ENCODE results near the gene FAM167B. TPM values are rescaled to one million over a fixed set of nuclear protein-coding genes. Genes with fewer than 3 reads are reported as not detected.
A peak's percentile ranks its signal among the peaks of the same experiment; 100 is the strongest.

FAM167B gene
- total RNA-seq: 1.6 TPM

- Histone ChIP-seq H3K27me3 (ENCODE audit: control insufficient read depth in 3 of 3, insufficient read depth in 3 of 3, low read length in 3 of 3) (no peaks in the 10 kb centered on the region), H3K9ac (ENCODE audit: low read depth in 1 of 3, low read length in 3 of 3) (peak within 1 kb of the TSS in 2 of 3 donors; percentile 33 to 40), H3K36me3 (ENCODE audit: control insufficient read depth in 3 of 3, insufficient read depth in 3 of 3, low read length in 3 of 3) (no peaks in the 10 kb centered on the region), H3K4me1 (ENCODE audit: control insufficient read depth in 3 of 3, insufficient read depth in 3 of 3, low read length in 3 of 3) (peaks cover 22 to 50% (median 27%) of the 10 kb centered on the region in 3 donors), H3K9me3 (ENCODE audit: control insufficient read depth in 3 of 3, low read length in 3 of 3) (no peaks in the 10 kb centered on the region), H3K27ac (ENCODE audit: low read depth, low read length) (peak within 1 kb of the TSS; percentile 54), H3K4me3 (ENCODE audit: low read length in 3 of 3) (peak within 1 kb of the TSS in 2 of 3 donors; percentile 29 to 38)
These were observed at the start of gene FAM167B for GRCh38 chr1:32246888-32247273. Gene FAM167B, plus strand, starts transcription at chr1:32247222. Its CDS starts 200 bp downstream, at chr1:32247422.

DNA sequence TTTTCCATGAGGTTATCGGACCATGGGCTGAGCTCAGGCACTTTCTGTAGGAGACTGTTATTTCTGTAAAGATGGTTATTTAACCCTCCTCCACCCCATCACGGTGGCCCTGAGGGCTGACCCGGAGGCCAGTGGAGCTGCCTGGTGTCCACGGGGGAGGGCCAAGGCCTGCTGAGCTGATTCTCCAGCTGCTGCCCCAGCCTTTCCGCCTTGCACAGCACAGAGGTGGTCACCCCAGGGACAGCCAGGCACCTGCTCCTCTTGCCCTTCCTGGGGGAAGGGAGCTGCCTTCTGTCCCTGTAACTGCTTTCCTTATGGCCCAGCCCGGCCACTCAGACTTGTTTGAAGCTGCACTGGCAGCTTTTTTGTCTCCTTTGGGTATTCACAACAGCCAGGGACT is 49.2 kb upstream of the FAM167B start:
- peak overlapping the region in 2 of 3 donors; percentile 10 to 95 for H3K9ac ChIP-seq (ENCODE audit: low read depth in 1 of 3, low read length in 3 of 3)
- H3K4me1 ChIP-seq (ENCODE audit: control insufficient read depth in 3 of 3, insufficient read depth in 3 of 3, low read length in 3 of 3): peaks cover 51 to 66% (median 63%) of the 10 kb centered on the region in 3 donors
- no peaks in the 10 kb centered on the region for H3K27me3 ChIP-seq (ENCODE audit: control insufficient read depth in 3 of 3, insufficient read depth in 3 of 3, low read length in 3 of 3)
- peaks cover 43 to 51% (median 44%) of the 10 kb centered on the region in 3 donors for H3K36me3 ChIP-seq (ENCODE audit: control insufficient read depth in 3 of 3, insufficient read depth in 3 of 3, low read length in 3 of 3)
- H3K27ac ChIP-seq (ENCODE audit: low read depth, low read length): peak overlapping the region; percentile 99
- no peaks in the 10 kb centered on the region for H3K9me3 ChIP-seq (ENCODE audit: control insufficient read depth in 3 of 3, low read length in 3 of 3)
- H3K4me3 ChIP-seq (ENCODE audit: low read length in 3 of 3): no peak overlapping the region

DNA sequence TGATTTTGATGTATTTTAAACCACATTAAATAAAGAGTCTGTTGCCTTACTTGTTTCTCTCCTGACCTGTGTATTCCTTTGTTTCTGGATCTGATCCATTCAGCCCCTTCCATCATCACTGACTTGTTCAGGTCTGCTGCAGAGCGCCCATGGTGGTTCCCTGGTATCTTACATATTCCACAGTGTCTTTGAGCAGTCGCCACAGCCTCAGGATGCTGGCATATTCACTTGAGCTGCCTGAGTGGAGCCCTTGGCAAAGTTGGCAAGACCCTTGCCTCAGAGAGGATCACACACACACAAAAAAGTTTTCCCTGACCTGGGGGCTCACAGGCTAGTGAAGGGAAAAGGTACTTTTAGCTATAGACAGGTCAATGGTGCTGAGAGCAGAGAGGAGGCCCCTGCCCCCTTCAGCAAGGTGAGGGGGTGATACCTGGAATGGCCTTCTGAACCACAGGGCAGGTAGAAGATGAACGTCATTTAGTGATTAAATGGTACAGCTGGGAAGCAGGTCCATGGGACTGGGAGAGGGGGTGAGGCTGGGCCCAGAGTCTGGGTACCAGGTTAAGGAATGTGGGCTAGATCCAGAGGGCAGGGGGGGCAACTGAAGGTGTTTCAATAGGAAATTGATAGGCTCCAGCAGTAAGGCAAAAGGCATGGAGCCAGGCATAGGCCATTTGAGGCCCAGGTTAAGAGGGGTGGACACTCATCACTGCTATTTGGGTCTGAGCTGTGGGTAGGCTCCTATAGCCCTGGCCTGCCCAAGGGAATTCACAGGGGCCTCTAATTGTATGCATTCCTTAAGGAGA is 48.6 kb upstream of the FAM167B start:
- Histone ChIP-seq H3K27ac (ENCODE audit: low read depth, low read length) (peak overlapping the region; percentile 99), H3K36me3 (ENCODE audit: control insufficient read depth in 3 of 3, insufficient read depth in 3 of 3, low read length in 3 of 3) (peaks cover 37 to 45% (median 39%) of the 10 kb centered on the region in 3 donors), H3K27me3 (ENCODE audit: control insufficient read depth in 3 of 3, insufficient read depth in 3 of 3, low read length in 3 of 3) (no peaks in the 10 kb centered on the region), H3K4me3 (ENCODE audit: low read length in 3 of 3) (peak overlapping the region in 1 of 3 donors; percentile 89), H3K4me1 (ENCODE audit: control insufficient read depth in 3 of 3, insufficient read depth in 3 of 3, low read length in 3 of 3) (peaks cover 51 to 66% (median 63%) of the 10 kb centered on the region in 3 donors), H3K9ac (ENCODE audit: low read depth in 1 of 3, low read length in 3 of 3) (peak overlapping the region; percentile 61 to 95 (median 92)), H3K9me3 (ENCODE audit: control insufficient read depth in 3 of 3, low read length in 3 of 3) (no peaks in the 10 kb centered on the region)

DNA sequence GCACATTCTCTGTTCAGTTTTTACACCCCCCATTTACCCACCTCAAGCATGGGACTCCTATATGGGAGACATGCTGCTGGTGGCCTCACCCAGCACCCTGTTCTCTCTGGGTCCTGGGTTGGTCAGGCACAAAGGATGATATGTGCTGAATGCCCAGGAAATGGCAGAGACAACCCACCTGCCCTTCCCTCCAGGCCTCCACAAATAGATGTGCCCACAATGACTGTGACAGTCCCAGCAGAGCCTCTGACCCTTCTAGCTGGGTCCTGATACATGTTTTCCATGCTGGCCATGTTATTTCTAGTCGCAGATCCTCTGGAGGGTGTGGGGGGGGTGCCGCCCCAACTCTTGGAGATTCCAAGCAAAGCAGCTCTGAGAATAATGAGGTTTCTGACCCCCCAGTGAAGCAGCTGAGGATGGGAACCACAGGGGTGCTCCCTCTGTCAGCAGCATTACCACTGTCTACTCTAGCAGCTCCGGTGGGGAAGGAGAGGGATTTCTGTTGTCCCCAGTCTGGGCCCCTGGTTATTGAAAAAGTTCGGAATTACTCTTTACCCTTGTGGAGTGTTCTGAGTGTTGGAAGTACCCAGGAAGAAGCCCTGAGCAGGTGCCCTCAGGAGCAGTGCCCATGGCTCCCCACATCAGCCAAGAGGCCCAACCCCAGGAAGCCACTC is 47.8 kb upstream of the FAM167B start:
- peak overlapping the region; percentile 61 to 95 (median 92) for H3K9ac ChIP-seq (ENCODE audit: low read depth in 1 of 3, low read length in 3 of 3)
- peak overlapping the region; percentile 86 to 89 (median 89) for H3K4me3 ChIP-seq (ENCODE audit: low read length in 3 of 3)
- H3K36me3 ChIP-seq (ENCODE audit: control insufficient read depth in 3 of 3, insufficient read depth in 3 of 3, low read length in 3 of 3): peaks cover 31 to 45% (median 41%) of the 10 kb centered on the region in 3 donors
- peak overlapping the region; percentile 99 for H3K27ac ChIP-seq (ENCODE audit: low read depth, low read length)
- H3K27me3 ChIP-seq (ENCODE audit: control insufficient read depth in 3 of 3, insufficient read depth in 3 of 3, low read length in 3 of 3): no peaks in the 10 kb centered on the region
- no peaks in the 10 kb centered on the region for H3K9me3 ChIP-seq (ENCODE audit: control insufficient read depth in 3 of 3, low read length in 3 of 3)
- H3K4me1 ChIP-seq (ENCODE audit: control insufficient read depth in 3 of 3, insufficient read depth in 3 of 3, low read length in 3 of 3): peaks cover 51 to 66% (median 63%) of the 10 kb centered on the region in 3 donors

GRCh38 chr1:32199717-32200072 is 47.3 kb upstream of the FAM167B start:
- Histone ChIP-seq H3K9me3 (ENCODE audit: control insufficient read depth in 3 of 3, low read length in 3 of 3) (no peaks in the 10 kb centered on the region), H3K27ac (ENCODE audit: low read depth, low read length) (peak overlapping the region; percentile 99), H3K4me3 (ENCODE audit: low read length in 3 of 3) (peak overlapping the region; percentile 86 to 89 (median 89)), H3K27me3 (ENCODE audit: control insufficient read depth in 3 of 3, insufficient read depth in 3 of 3, low read length in 3 of 3) (no peaks in the 10 kb centered on the region), H3K36me3 (ENCODE audit: control insufficient read depth in 3 of 3, insufficient read depth in 3 of 3, low read length in 3 of 3) (peaks cover 26 to 45% (median 38%) of the 10 kb centered on the region in 3 donors), H3K4me1 (ENCODE audit: control insufficient read depth in 3 of 3, insufficient read depth in 3 of 3, low read length in 3 of 3) (peaks cover 51 to 66% (median 63%) of the 10 kb centered on the region in 3 donors), H3K9ac (ENCODE audit: low read depth in 1 of 3, low read length in 3 of 3) (peak overlapping the region; percentile 83 to 95 (median 92))

- Histone ChIP-seq H3K9ac (ENCODE audit: low read depth in 1 of 3, low read length in 3 of 3) (peak within 1 kb of the TSS; percentile 83 to 95 (median 92)), H3K27me3 (ENCODE audit: control insufficient read depth in 3 of 3, insufficient read depth in 3 of 3, low read length in 3 of 3) (no peaks in the 10 kb centered on the region), H3K9me3 (ENCODE audit: control insufficient read depth in 3 of 3, low read length in 3 of 3) (no peaks in the 10 kb centered on the region), H3K4me3 (ENCODE audit: low read length in 3 of 3) (peak within 1 kb of the TSS; percentile 86 to 89 (median 89)), H3K36me3 (ENCODE audit: control insufficient read depth in 3 of 3, insufficient read depth in 3 of 3, low read length in 3 of 3) (peaks cover 18 to 38% (median 33%) of the 10 kb centered on the region in 3 donors), H3K27ac (ENCODE audit: low read depth, low read length) (peak within 1 kb of the TSS; percentile 99), H3K4me1 (ENCODE audit: control insufficient read depth in 3 of 3, insufficient read depth in 3 of 3, low read length in 3 of 3) (peaks cover 57 to 69% (median 69%) of the 10 kb centered on the region in 3 donors)
These were observed 46.6 kb upstream of the FAM167B start, which contains the start of gene CCDC28B for GRCh38 chr1:32200226-32201010. Gene CCDC28B, plus strand, starts transcription at chr1:32200595. Its CDS starts 1,341 bp downstream, at chr1:32201936.

- Histone ChIP-seq H3K36me3 (ENCODE audit: control insufficient read depth in 3 of 3, insufficient read depth in 3 of 3, low read length in 3 of 3) (peaks cover 15 to 30% (median 26%) of the 10 kb centered on the region in 3 donors), H3K27ac (ENCODE audit: low read depth, low read length) (peak overlapping the region; percentile 99), H3K9ac (ENCODE audit: low read depth in 1 of 3, low read length in 3 of 3) (peak overlapping the region; percentile 83 to 95 (median 92)), H3K4me1 (ENCODE audit: control insufficient read depth in 3 of 3, insufficient read depth in 3 of 3, low read length in 3 of 3) (peaks cover 63 to 72% (median 69%) of the 10 kb centered on the region in 3 donors), H3K27me3 (ENCODE audit: control insufficient read depth in 3 of 3, insufficient read depth in 3 of 3, low read length in 3 of 3) (no peaks in the 10 kb centered on the region), H3K9me3 (ENCODE audit: control insufficient read depth in 3 of 3, low read length in 3 of 3) (no peaks in the 10 kb centered on the region), H3K4me3 (ENCODE audit: low read length in 3 of 3) (peak overlapping the region; percentile 86 to 89 (median 89))
These were observed 45.8 kb upstream of the FAM167B start for GRCh38 chr1:32201011-32201855.

DNA sequence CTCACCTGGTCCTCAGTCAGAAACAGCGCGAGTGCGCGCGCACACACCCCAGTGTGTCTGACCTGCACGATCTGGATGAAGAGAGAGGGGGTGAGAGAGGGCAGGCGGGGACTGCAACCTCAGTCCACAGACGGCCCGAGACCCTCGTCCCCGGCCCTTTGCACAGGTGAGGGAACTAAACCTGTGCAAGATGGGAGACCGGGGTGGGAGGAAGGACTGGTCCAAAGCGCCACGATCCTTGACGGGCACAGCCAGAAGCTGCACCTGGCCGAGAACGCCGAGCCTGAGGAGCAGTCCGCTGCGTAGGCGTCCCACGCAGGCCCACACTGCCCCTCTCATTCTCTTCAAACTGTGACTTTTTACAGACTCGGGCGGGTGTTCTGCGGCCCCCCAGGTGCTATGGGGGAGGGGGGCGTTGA is 42.1 kb upstream of the FAM167B start:
- no peaks in the 10 kb centered on the region for H3K9me3 ChIP-seq (ENCODE audit: control insufficient read depth in 3 of 3, low read length in 3 of 3)
- no peaks in the 10 kb centered on the region for H3K27me3 ChIP-seq (ENCODE audit: control insufficient read depth in 3 of 3, insufficient read depth in 3 of 3, low read length in 3 of 3)
- peak overlapping the region; percentile 85 to 93 (median 86) for H3K4me3 ChIP-seq (ENCODE audit: low read length in 3 of 3)
- peaks cover 46 to 51% (median 49%) of the 10 kb centered on the region in 3 donors for H3K4me1 ChIP-seq (ENCODE audit: control insufficient read depth in 3 of 3, insufficient read depth in 3 of 3, low read length in 3 of 3)
- H3K36me3 ChIP-seq (ENCODE audit: control insufficient read depth in 3 of 3, insufficient read depth in 3 of 3, low read length in 3 of 3): peaks cover 0 to 24% (median 12%) of the 10 kb centered on the region in 3 donors
- H3K27ac ChIP-seq (ENCODE audit: low read depth, low read length): peak overlapping the region; percentile 56
- H3K9ac ChIP-seq (ENCODE audit: low read depth in 1 of 3, low read length in 3 of 3): peak overlapping the region in 2 of 3 donors; percentile 83 to 94

Data from skeletal muscle tissue (tissue), 4 donors.